NCI-H2081 treated with DMSO at 0.1 percent for 48 hours (cell line): ENCODE results near the gene PRRC2B.
A peak's percentile ranks its signal among the peaks of the same experiment; 100 is the strongest.
"Not testable (repeated sequence)": the region's sequence is repeated elsewhere in the genome, so short reads cannot be mapped to it uniquely, and the experiment has no call there.

ENCODE experiments used
- DNase-seq: peaks from one replicate; lab custom pipeline; 2025; lab: John Stamatoyannopoulos, UW

Gene PRRC2B

GRCh38 chr9:131393622-131394463 is at the start of gene PRRC2B:
Gene PRRC2B (plus strand): TSS chr9:131394086. CDS start chr9:131430145, 36,059 bp downstream.
- no peak for DNase-seq

GRCh38 chr9:131344931-131345535 is 48.9 kb upstream of the PRRC2B start:
- DNase-seq: not testable (repeated sequence)

- DNase-seq: no peak
Observed at GRCh38 chr9:131346559-131346958, 47.3 kb upstream of the PRRC2B start.

GRCh38 chr9:131347376-131348020 is 46.4 kb upstream of the PRRC2B start:
- no peak for DNase-seq

- no peak for DNase-seq
Observed at GRCh38 chr9:131348631-131349521, 45.0 kb upstream of the PRRC2B start.

- DNase-seq: no peak
Observed at GRCh38 chr9:131349522-131349880, 44.4 kb upstream of the PRRC2B start.

- peak; percentile 32 for DNase-seq
Observed at GRCh38 chr9:131349881-131350563, 43.9 kb upstream of the PRRC2B start.

GRCh38 chr9:131356479-131356878 is 37.4 kb upstream of the PRRC2B start:
- not testable (repeated sequence) for DNase-seq

GRCh38 chr9:131358556-131358955 is 35.3 kb upstream of the PRRC2B start:
- no peak for DNase-seq

GRCh38 chr9:131361202-131361833 is 32.6 kb upstream of the PRRC2B start:
- DNase-seq: no peak

GRCh38 chr9:131365546-131365945 is 28.3 kb upstream of the PRRC2B start:
- no peak for DNase-seq

- no peak for DNase-seq
Observed at GRCh38 chr9:131366761-131367401, 27.0 kb upstream of the PRRC2B start.

- no peak for DNase-seq
Observed at GRCh38 chr9:131367450-131367849, 26.4 kb upstream of the PRRC2B start.

GRCh38 chr9:131370638-131371037 is 23.2 kb upstream of the PRRC2B start:
- DNase-seq: no peak

GRCh38 chr9:131372599-131372973 is 21.3 kb upstream of the PRRC2B start:
- DNase-seq: not testable (repeated sequence)

GRCh38 chr9:131374638-131375037 is 19.2 kb upstream of the PRRC2B start:
- not testable (repeated sequence) for DNase-seq

GRCh38 chr9:131379056-131379455 is 14.8 kb upstream of the PRRC2B start:
- DNase-seq: no peak

- DNase-seq: peak; percentile 63
Observed at GRCh38 chr9:131382850-131383729, 10.8 kb upstream of the PRRC2B start.

GRCh38 chr9:131385296-131385695 is 8.6 kb upstream of the PRRC2B start:
- no peak for DNase-seq
